H1 (cell line): ENCODE measurements around the gene ARL6IP6. TPM values are rescaled to one million over a fixed set of nuclear protein-coding genes. Genes with fewer than 3 reads are reported as not detected.

Experiments
- POLR2A ChIP-seq, 2 experiments: IDR thresholded peaks; 1 replicate in 1 of 2; 2 replicates in 1 of 2; pipeline ENCODE4 v1.6.1; 2011; ENCODE audit warnings: low read depth in 2 of 2, low read length in 2 of 2, mild to moderate bottlenecking in 2 of 2; ENCODE audit errors: control extremely low read depth in 1 of 2
- polyA plus RNA-seq, 7 experiments: library from polyadenylated mRNA; depleted of rRNA in 3 of 7; stranded (reverse) in 5 of 7; unstranded in 2 of 7; fragments of >200 nt in 5 of 7; fragments of 200-250 nt in 2 of 7; gene quantifications; 1 replicate in 5 of 7; 2 replicates in 1 of 7; 4 replicates in 1 of 7; pipeline versions ENCODE4 v1.2.1 to v1.2.3, GENCODE V29; 2011 to 2013; ENCODE audit warnings: missing spikeins in 2 of 7, mixed read lengths in 2 of 7
- total RNA-seq: library from RNA; stranded (reverse); fragmentation: NEBNext Ultra II Directional; extraction: Animal tissue kit (Norgen Biotek cat#: 25700); gene quantifications from 2 replicates; pipeline ENCODE4 v1.2.1, GENCODE V29; 2021

ARL6IP6 gene
- total and polyA plus RNA-seq, 2 of the 8 experiments (the other 6 are each of a cell fraction or from before 2014, with no cell fraction given), result 47.3 to 92.9 TPM

DNA sequence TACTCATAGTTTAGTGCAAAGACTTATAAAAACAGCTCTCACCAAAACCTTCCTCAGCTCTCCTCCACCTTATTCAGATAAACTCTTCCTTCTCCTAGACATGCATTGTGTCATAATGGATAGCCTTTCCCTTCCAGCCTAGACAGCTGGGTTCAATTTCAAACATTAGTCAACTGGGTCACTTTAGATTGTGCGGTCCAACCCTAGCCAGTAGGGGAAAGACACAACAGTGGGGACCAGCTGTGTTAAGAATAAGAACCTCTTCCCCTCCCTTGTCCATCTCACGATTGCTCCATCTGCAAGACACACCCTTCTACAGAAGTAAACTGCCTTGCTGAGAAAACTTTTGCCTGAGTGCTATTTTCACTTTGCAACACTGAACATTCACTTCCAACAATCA lies 9.7 kb upstream of the ARL6IP6 start (continued):
- no peak for TF ChIP-seq POLR2A (IDR thresholded peaks at IDR 0.05; ENCODE audit: control extremely low read depth in 1 of 2, low read depth in 2 of 2, low read length in 2 of 2)
